NCI-H146 treated with DMSO at 0.1 percent for 48 hours (cell line): Measurements from ENCODE around the gene SLC6A6.
A peak's percentile ranks its signal among the peaks of the same experiment; 100 is the strongest.

ENCODE experiments used
- DNase-seq: peaks from one replicate; lab custom pipeline; 2025; ENCODE audit not compliant: unreplicated experiment; lab: John Stamatoyannopoulos, UW

The SLC6A6 gene

GRCh38 chr3:14415501-14415900 lies 13.1 kb downstream of the SLC6A6 start:
- DNase-seq, result no peak

- no peak for DNase-seq
Measured at GRCh38 chr3:14416453-14416852, 14.0 kb downstream of the SLC6A6 start.

GRCh38 chr3:14418296-14419250 lies 16.2 kb downstream of the SLC6A6 start:
- no peak for DNase-seq

- DNase-seq, result no peak
Measured at GRCh38 chr3:14422016-14422963, 19.9 kb downstream of the SLC6A6 start.

- DNase-seq, result no peak
Measured at GRCh38 chr3:14423197-14423743, 20.9 kb downstream of the SLC6A6 start.

GRCh38 chr3:14423963-14424362 lies 21.6 kb downstream of the SLC6A6 start:
- no peak for DNase-seq

GRCh38 chr3:14424711-14425580 lies 22.5 kb downstream of the SLC6A6 start:
- no peak for DNase-seq

GRCh38 chr3:14425581-14426304 lies 23.3 kb downstream of the SLC6A6 start:
- peak; percentile 21 for DNase-seq

- no peak for DNase-seq
Measured at GRCh38 chr3:14426305-14426620, 23.9 kb downstream of the SLC6A6 start.

- DNase-seq, result no peak
Measured at GRCh38 chr3:14428087-14429033, 26.0 kb downstream of the SLC6A6 start.

GRCh38 chr3:14429237-14429636 lies 26.8 kb downstream of the SLC6A6 start:
- DNase-seq, result no peak

- no peak for DNase-seq
Measured at GRCh38 chr3:14429640-14430039, 27.2 kb downstream of the SLC6A6 start.

GRCh38 chr3:14430053-14430452 lies 27.6 kb downstream of the SLC6A6 start:
- no peak for DNase-seq

- DNase-seq, result no peak
Measured at GRCh38 chr3:14430706-14431451, 28.5 kb downstream of the SLC6A6 start.

GRCh38 chr3:14431452-14431916 lies 29.1 kb downstream of the SLC6A6 start:
- DNase-seq, result no peak

GRCh38 chr3:14431917-14432834 lies 29.8 kb downstream of the SLC6A6 start:
- no peak for DNase-seq

- DNase-seq, result no peak
Measured at GRCh38 chr3:14433106-14433505, 30.7 kb downstream of the SLC6A6 start.
